Measurements from ENCODE around the gene SPACA7. TPM values are rescaled to one million over a fixed set of nuclear protein-coding genes. Genes with fewer than 3 reads are reported as not detected.

Gene SPACA7
- total RNA-seq, 2 donors from 2014 or later = not detected

DNA sequence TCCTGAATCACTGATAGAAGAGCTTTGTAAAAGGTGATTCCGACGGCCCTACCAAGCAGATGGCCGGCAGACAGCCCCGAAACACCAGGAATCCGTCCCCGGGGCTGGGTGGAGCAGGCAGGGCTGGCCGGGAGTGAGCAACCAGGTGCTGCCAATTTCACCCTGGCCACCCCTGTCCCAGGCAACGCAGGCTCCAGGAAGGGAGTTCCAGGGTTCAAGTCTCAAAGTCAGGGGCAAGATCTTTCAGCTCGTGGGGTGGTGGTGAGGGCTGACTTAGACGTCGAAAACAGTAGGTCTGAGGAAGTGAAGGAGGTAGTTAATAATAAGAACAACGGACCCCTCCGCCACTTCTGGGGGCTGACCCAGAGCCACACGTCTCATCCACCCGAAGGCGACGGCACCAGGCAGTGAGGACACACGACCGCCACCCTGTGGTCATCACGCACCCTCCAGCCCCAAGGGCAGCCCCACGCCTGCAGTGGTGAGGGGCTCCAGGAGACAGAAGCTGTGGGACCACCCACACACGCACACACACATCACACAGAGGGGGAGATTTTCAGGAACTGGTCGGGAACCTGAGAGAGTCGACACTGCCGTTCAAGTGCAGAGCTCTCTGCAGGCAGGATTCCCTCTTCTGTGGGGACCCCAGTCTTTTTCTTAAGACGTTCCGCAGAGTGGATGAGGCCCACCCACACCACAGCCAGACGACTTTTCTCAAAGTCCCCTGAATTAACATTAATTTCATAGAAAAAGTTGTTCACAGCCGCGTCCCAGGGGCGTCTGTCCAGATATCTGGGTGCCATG lies 67.2 kb downstream of the SPACA7 start:
- intact Hi-C loops (cut with DNase I, micrococcal nuclease) = loop anchor here (5.0 to 10.0 kb wide), 2 partner anchors 966 to 969 kb away; no protein-coding TSS in a partner anchor
- DNase-seq (peak in 1 of 2 donors; percentile 28), ATAC-seq (peak; percentile 65)

DNA sequence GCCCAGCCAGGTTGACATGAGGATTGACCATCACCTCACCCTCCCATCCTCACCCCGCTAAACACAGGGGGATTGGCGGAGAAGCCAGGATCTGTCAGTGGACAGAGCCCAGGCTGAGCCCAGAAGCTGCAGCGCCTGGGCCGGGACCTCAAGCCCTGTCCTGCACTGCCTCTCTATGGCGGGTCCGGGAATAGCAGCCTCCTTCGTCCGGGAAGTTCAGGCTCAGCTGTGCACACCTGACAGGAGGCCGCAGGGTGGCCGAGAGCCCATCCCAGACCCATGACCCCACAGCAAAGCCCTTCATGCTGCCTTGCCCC lies 67.8 kb downstream of the SPACA7 start:
- ATAC-seq (peak; percentile 95), DNase-seq (peak in 1 of 2 donors; percentile 68)
- intact Hi-C loops (cut with DNase I, micrococcal nuclease) = loop anchor here (5.0 to 10.0 kb wide), 2 partner anchors 967 to 969 kb away; no protein-coding TSS in a partner anchor

DNA sequence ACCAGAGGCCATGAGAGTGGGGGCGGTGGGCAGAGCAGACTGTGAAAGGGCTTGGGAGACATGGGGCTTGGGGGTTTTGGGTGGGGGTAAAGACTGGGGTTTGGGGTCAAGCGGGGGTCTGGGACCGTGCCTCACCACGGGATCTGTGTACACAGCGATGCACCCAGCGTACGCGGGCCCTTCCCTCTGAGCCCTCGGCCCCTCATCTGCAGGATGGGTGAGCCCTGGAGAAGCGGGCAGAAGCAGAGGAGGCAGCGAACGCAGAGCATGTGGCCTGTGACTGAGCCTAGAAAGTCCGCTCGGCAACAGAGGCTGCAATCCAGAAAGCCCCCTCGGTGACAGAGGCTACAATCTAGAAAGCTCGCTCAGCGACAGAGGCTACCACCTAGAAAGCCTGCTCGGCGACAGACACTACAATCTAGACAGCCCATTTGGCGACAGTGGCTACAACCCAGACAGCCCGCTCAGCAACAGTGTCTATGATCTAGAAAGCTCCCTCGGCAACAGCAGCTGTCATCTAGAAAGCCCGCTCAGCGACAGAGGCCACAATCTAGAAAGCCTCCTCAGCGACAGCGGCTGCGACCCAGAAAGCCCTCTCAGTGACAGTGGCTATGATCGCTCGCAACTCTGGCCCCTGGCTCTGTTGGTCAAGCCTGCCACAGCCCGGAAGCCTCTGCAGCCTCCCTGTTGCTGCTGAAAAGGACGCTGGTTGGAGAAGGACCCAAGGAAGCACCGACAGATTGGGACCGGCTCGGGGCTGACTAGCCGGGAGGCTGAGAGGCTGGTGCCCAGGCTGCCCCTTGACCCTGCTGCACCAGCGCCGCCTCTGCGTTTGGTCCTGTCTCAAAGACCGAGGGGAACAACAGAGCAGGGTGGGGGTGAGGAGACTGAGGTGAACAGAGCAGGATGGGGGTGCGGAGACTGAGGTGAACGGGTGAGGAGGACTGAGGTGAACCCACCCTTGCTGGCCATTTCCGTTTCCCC lies 68.6 kb downstream of the SPACA7 start:
- DNase-seq (no peak), ATAC-seq (no peak)
- intact Hi-C loops (cut with DNase I, micrococcal nuclease) = loop anchor here (5.0 to 10.0 kb wide), 2 partner anchors 967 to 970 kb away; no protein-coding TSS in a partner anchor

DNA sequence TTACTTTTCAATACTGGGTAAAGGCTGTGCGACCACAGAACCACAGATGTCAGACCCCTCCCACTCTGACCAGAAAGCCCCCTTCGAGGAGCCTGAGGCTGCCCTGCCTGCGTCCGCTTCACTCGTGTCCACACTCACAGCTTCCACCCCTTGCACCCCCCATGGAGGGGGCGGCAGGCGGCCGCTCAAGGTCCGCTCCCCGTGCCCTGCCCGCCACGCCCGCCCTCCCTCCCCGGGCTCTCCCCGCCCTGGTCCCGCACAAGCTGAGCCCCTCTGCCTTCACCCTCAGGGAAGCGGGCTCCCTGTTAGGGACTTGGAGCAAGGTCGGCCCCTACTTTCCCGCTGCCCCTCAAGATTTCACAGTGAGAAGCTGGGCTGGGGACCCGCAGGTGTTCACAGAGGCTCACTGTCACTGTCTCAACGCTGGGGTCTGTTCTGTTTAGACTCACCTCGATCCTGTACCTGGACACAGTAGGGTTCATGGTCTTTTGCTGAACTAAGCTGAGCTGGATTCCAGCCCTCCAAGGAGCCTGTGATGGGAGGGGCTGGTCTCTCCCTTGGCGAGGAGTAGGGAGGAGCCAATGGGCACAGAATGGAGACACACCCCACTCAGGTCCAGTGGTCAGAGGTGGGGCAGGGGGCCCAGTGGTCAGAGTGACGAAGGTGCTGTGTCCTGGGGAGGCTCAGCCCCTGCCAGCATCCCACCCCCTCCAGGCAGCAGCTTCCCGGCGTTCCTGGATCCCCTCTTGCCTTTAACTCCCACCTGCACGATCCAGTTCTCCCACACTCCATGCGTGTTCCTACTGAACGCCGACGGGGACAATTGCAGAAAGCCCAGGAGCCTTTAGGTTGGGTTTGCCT lies 69.5 kb downstream of the SPACA7 start:
- ATAC-seq = no peak
- DNase-seq = no peak

DNA sequence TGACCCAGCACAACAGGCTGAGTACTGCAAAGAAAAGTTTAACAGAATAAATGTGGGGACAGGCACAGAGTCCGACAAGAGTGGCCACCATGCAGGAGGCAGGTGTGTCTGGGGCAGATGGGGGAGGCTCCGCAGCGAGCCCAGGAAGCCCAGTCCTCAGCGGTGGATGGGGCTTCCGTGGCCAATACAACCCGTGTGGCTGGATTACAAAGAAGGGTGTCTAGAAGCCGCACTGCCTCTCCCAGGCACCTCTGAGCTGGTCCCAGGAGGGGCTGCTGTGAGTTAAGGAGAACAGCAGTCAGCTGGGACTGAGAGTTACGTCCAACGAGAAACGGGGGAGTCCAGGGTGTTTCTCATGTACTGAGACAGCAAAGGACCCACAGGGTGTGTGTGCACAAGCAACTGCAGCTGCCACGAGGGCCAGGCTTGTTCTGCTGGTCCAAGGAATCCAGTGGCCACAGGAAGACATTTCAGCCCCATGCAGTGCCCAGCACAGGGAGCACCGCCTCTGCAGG lies 70.2 kb downstream of the SPACA7 start:
- ATAC-seq = no peak
- no peak for DNase-seq
- intact Hi-C loops (cut with DNase I, micrococcal nuclease) = loop anchor here in 1 of 2 donors (10.0 kb wide), 1 partner anchor 972 kb away; no protein-coding TSS in a partner anchor

More for the DNA sequence above, 69.5 kb downstream of the SPACA7 start:
- intact Hi-C loops (cut with DNase I, micrococcal nuclease) = loop anchor here in 1 of 2 donors (10.0 kb wide), 1 partner anchor 971 kb away; no protein-coding TSS in a partner anchor

- no peak for DNase-seq
- no peak for ATAC-seq
- intact Hi-C loops (cut with DNase I, micrococcal nuclease) = loop anchor here in 1 of 2 donors (10.0 kb wide), 1 partner anchor 972 kb away; no protein-coding TSS in a partner anchor
Measured at GRCh38 chr13:112446867-112447266, 70.7 kb downstream of the SPACA7 start.

DNA sequence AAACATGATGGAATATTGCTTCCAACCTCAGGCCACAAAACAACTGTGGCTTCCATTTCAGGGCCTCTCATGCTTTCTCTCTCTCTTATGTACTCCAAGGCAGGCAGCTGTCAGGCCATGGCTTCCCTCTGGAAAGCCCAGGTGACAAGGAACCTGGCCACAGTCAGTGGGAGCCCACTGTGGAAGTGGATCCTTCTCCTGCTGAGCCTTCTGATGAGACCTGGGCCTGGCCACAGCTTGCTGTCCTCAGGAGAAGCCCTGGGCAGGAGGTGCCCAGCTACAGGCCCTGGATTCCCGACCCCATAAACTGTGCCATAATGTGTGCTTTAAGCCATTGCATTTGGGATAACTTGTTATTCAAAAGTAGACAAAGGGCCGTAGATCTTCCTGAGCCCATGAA lies 71.2 kb downstream of the SPACA7 start:
- DNase-seq (no peak), ATAC-seq (no peak)
- intact Hi-C loops (cut with DNase I, micrococcal nuclease) = loop anchor here in 1 of 2 donors (10.0 kb wide), 1 partner anchor 973 kb away; no protein-coding TSS in a partner anchor

DNA sequence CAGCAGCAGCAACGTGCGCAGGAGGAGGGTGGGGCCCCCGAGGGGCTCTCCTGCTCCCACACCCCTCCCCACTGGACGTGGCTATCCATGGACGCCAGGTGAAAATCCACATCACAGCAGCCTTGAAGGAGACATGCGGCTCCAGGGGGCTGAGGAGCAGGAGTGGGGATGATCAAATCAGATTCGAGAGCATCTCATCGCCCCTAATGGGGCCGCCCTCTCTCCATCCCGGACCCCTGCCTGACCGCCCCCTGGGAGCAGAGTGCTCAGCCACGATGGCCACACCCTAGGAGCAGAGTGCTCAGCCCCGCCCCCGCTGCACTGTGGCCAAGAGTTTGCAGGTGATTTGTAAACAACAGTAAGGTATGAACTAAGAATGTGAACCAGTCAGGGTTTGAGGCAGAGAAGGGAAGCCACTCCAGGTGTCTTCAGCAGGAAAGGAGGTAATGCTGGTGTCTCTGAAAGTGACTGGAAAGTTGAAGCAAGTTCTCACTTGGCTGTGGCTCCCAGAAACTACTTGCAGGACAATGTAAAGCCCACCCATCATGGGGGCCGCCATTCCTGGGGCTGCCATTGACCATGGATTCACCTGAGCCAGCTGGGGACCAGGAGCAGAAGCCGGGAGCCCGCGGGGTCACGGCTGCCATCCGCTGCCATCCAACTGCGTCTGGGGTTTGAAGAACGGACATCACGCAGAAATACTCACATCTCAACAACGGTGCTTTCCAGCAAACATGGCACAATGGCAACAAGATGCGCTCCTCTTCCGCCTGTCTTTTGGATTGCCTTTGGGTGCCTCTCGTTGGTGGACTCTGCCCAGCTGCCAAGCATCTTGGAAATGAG lies 71.8 kb downstream of the SPACA7 start:
- intact Hi-C loops (cut with DNase I, micrococcal nuclease) = loop anchor here in 1 of 2 donors (10.0 kb wide), 1 partner anchor 973 kb away; no protein-coding TSS in a partner anchor
- ATAC-seq (peak; percentile 56), DNase-seq (peak in 1 of 2 donors; percentile 40)

GRCh38 chr13:112448621-112449544 lies 72.7 kb downstream of the SPACA7 start:
- intact Hi-C loops (cut with DNase I, micrococcal nuclease) = loop anchor here in 1 of 2 donors (10.0 kb wide), 1 partner anchor 974 kb away; no protein-coding TSS in a partner anchor
- ATAC-seq = no peak
- no peak for DNase-seq

DNA sequence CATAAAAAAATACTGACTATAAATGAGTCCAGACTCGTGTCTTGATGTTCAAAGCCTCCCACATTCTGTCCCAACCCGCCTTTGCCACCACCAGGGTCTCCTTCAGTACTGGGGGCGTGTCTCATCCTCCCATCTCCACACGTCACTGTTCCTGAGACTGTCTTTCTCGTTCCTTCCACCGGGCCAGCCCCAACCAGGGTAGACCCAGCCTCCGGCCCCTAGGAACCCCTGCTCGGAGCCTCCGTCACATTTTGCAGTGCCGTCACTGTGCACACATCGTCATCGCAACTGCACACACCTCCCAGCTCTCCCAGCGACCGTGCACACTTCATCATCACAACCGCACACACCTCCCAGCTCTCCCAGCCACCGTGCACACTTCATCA lies 73.4 kb downstream of the SPACA7 start:
- no peak for DNase-seq
- no peak for ATAC-seq
- intact Hi-C loops (cut with DNase I, micrococcal nuclease) = loop anchor here in 1 of 2 donors (10.0 kb wide), 1 partner anchor 975 kb away; no protein-coding TSS in a partner anchor

- ATAC-seq = no peak
- DNase-seq = no peak
- intact Hi-C loops (cut with DNase I, micrococcal nuclease) = no loop called here
Measured at GRCh38 chr13:112450118-112450903, 74.2 kb downstream of the SPACA7 start.

DNA sequence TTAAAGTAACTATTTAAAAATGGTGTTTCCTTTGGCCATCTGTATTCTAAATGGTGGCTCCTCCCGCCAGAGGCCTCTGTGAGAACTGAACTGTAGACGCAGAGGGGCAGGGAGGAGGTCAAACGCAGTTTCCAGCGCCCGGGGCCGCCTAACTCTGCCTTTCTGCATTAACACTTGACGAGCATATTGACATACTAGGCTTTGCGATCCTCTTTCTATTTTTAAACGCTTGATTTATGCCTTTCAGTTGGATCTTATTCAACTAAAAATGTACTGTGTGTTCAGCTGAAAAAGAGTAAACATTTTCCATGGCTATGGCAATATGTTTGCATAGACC lies 74.7 kb downstream of the SPACA7 start:
- intact Hi-C loops (cut with DNase I, micrococcal nuclease) = no loop called here
- no peak for DNase-seq
- no peak for ATAC-seq

DNA sequence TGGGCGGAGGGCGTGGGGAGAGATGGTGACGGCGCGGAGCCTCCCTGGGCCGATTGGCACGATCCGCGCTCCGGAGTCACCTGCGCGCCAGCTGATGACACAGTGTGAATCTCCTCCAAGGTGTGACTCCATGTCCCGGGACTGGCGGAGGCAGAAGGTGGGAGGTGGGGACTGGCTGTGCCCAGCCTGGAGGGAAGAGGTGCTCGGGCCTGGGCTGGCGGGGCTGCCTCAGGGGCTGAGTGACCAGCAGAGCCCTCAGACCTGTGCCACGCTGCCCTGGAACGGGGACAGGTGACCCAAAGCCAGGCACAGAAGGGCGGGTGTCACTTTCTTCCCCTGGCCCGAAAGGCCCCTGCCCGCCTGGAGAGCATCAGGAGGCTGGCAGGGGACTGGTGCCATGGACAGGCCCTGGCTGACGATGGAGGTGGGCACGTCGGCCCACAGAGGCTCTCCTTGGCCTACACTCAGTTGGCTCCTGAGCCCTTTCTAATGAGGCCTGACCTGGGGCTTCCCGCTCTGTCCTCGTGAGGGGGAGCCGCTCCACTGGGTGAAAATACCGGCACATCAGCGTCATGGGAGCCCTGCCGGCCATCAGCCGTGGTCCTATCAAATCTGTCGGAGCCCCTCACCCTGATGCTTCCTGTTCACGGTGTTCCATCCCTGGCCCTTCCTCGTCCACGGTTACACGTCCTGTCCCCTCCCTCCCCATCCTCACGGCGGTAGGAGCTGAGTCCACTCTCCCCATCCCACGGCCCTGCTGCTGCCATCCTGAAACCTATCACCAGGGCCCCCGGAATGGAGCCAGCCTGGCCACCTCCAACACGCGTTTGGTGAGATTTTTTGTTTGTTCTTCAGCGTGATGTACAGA lies 75.6 kb downstream of the SPACA7 start:
- intact Hi-C loops (cut with DNase I, micrococcal nuclease) = no loop called here
- no peak for ATAC-seq
- DNase-seq = no peak

GRCh38 chr13:112452380-112453206 lies 76.4 kb downstream of the SPACA7 start:
- DNase-seq (no peak), ATAC-seq (no peak)
- intact Hi-C loops (cut with DNase I, micrococcal nuclease) = no loop called here

Measured in left colon (tissue), 2 donors.